ENCODE results near the gene ARHGAP23. TPM values are rescaled to one million over a fixed set of nuclear protein-coding genes. Genes with fewer than 3 reads are reported as not detected.

ARHGAP23 gene
- total RNA-seq, 1 experiment from 2014 or later = 391 TPM

Other genes with a start within 250 kb of the ARHGAP23 start
- not detected in 2 replicates for gene TBC1D3, start 235.9 kb upstream of the ARHGAP23 start, total RNA-seq (2014; rRNA removed; shearing (Covaris generic))
- 81.6 and 82.3 TPM in 2 replicates for gene MRPL45, start 131.3 kb upstream of the ARHGAP23 start, total RNA-seq (2014; rRNA removed; shearing (Covaris generic))
- 0.03 and 0.13 TPM in 2 replicates for gene GPR179, start 84.5 kb upstream of the ARHGAP23 start, total RNA-seq (2014; rRNA removed; shearing (Covaris generic))
- gene SOCS7, start 76.6 kb upstream of the ARHGAP23 start, total RNA-seq (2014; rRNA removed; shearing (Covaris generic)) = 28.8 and 36.2 TPM in 2 replicates
- gene SRCIN1, start 177.5 kb downstream of the ARHGAP23 start, total RNA-seq (2014; rRNA removed; shearing (Covaris generic)) = 4.9 and 6.0 TPM in 2 replicates
- gene EPOP, start 246.5 kb downstream of the ARHGAP23 start, total RNA-seq (2014; rRNA removed; shearing (Covaris generic)) = 11.1 and 13.9 TPM in 2 replicates

Data from HT-29 (cell line).